ENCODE results near the gene OAS3. TPM values are rescaled to one million over a fixed set of nuclear protein-coding genes. Genes with fewer than 3 reads are reported as not detected.

OAS3 gene
- total RNA-seq, 1 experiment from 2014 or later, result 29.5 TPM

- Histone ChIP-seq H4K20me1 (ENCODE audit: insufficient read depth) (no peaks in the 10 kb centered on the region), H3K9ac (ENCODE audit: low read length) (no peak within 1 kb of the TSS), H3K4me2 (ENCODE audit: low read length) (peak within 1 kb of the TSS; percentile 44), H3K9me2 (ENCODE audit: insufficient read depth) (no peaks in the 10 kb centered on the region), H3K79me2 (ENCODE audit: insufficient read depth, low read length) (no peaks in the 10 kb centered on the region), H3K4me3 (replicated peaks in 1 of 2; ENCODE audit: low read depth in 1 of 2, low read length in 2 of 2) (no peak within 1 kb of the TSS; a peak in 2 of 4 replicates), H3K36me3 (ENCODE audit: control insufficient read depth in 1 of 2, insufficient read depth in 2 of 2, low read length in 2 of 2) (no peaks in the 10 kb centered on the region), H2AFZ (ENCODE audit: low read depth, low read length, poor library complexity, severe bottlenecking) (no peak within 1 kb of the TSS), H3K27ac (ENCODE audit: low read depth, low read length) (no peak within 1 kb of the TSS), H3K9me3 (ENCODE audit: control insufficient read depth in 1 of 2, insufficient read depth in 1 of 2, low read depth in 1 of 2, low read length in 2 of 2) (no peaks in the 10 kb centered on the region), H3K27me3 (ENCODE audit: insufficient read depth, low read length) (no peaks in the 10 kb centered on the region), H3K4me1 (ENCODE audit: control insufficient read depth in 1 of 2, insufficient read depth in 2 of 2, low read length in 2 of 2) (peaks cover 0 to 12% of the 10 kb centered on the region in 2 experiments; a peak in 1 of 4 replicates)
- CTCF ChIA-PET, result no interaction called here
- no peak for TF ChIP-seq SRF (IDR thresholded peaks at IDR 0.05; ENCODE audit: low read depth)
- peak; percentile 33 for TF ChIP-seq TCF7L2 (IDR thresholded peaks at IDR 0.05; ENCODE audit: borderline replicate concordance, extremely low read depth, insufficient read depth, insufficient read length)
- no TSS peak for BruUV-seq (replicated peaks)
- DNase-seq (ENCODE audit: low read depth, low spot score), result no peak
- POLR2A ChIA-PET, result no interaction called here
- intact Hi-C loops (cut with micrococcal nuclease), result no loop called here
- peak; percentile 40; the same call in 1 of the 2 replicates for ATAC-seq
- RAD21 ChIA-PET (ENCODE audit: low non-redundant PET in 1 of 2, low total read pairs in 2 of 2, uncharacterized antibody in 2 of 2, unreplicated experiment in 2 of 2), result no interaction called here
Observed at GRCh38 chr12:112906712-112907414, 31.4 kb upstream of the OAS3 start, which contains the start of gene OAS1. OAS1 (plus strand) TSS chr12:112906962; CDS start chr12:112907040, 78 bp downstream.

DNA sequence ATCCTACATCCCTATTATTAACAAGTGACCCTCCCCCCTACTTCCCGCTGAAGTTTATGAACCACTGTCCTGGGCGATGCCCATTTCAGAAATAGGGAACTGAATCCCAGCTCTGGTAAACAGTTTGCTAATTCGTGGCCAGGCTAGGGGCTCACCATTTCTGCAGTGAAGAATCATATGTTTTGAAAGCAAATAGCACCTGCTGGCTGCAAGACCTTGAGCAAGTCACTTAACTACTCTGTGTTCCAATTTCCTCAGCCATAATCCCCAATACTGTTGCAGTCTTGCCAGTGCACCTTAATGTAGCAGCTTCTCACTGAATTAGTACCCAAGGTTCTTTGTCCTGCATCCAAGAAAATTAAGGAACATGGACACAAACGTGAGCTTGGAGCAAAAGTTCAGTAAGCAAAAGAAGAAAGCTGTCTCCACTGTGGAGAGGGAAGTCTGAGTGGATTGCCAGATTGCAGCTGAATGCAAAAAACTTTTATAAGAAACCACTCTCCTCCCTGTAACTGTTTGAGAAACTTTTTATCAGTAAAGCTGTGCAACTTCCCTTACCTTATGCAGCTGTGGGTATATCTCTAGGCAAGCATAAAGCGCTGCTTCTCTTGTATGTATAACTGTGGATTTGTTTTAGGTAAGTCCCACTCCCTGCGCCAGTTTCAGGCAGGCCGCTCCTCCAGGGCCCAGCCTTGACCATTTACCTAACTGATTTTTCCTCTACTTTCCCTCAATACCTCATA, 30.7 kb upstream of the OAS3 start:
- H3K4me1 ChIP-seq (ENCODE audit: control insufficient read depth in 1 of 2, insufficient read depth in 2 of 2, low read length in 2 of 2), result peaks cover 0 to 12% of the 10 kb centered on the region in 2 experiments; a peak in 1 of 4 replicates
- RAD21 ChIA-PET (ENCODE audit: low non-redundant PET in 1 of 2, low total read pairs in 2 of 2, uncharacterized antibody in 2 of 2, unreplicated experiment in 2 of 2), result no interaction called here
- CTCF ChIA-PET, result no interaction called here
- no peak for DNase-seq (ENCODE audit: low read depth, low spot score)
- POLR2A ChIA-PET, result no interaction called here
- no peak for ATAC-seq
- H4K20me1 ChIP-seq (ENCODE audit: insufficient read depth), result no peaks in the 10 kb centered on the region
- H3K36me3 ChIP-seq (ENCODE audit: control insufficient read depth in 1 of 2, insufficient read depth in 2 of 2, low read length in 2 of 2), result no peaks in the 10 kb centered on the region
- no peak overlapping the region for H3K9ac ChIP-seq (ENCODE audit: low read length)
- no peak overlapping the region for H3K4me3 ChIP-seq (replicated peaks in 1 of 2; ENCODE audit: low read depth in 1 of 2, low read length in 2 of 2)
- H3K9me2 ChIP-seq (ENCODE audit: insufficient read depth), result no peaks in the 10 kb centered on the region
- H2AFZ ChIP-seq (ENCODE audit: low read depth, low read length, poor library complexity, severe bottlenecking), result no peak overlapping the region
- H3K4me2 ChIP-seq (ENCODE audit: low read length), result no peak overlapping the region; the same call in 1 of the 2 replicates
- no peaks in the 10 kb centered on the region; the same call in 1 of the 2 replicates for H3K27me3 ChIP-seq (ENCODE audit: insufficient read depth, low read length)
- H3K79me2 ChIP-seq (ENCODE audit: insufficient read depth, low read length), result no peaks in the 10 kb centered on the region
- no TSS peak for BruUV-seq (replicated peaks)
- H3K27ac ChIP-seq (ENCODE audit: low read depth, low read length), result no peak overlapping the region
- H3K9me3 ChIP-seq (ENCODE audit: control insufficient read depth in 1 of 2, insufficient read depth in 1 of 2, low read depth in 1 of 2, low read length in 2 of 2), result no peaks in the 10 kb centered on the region
- intact Hi-C loops (cut with micrococcal nuclease), result no loop called here
- TF ChIP-seq SRF (IDR thresholded peaks at IDR 0.05; ENCODE audit: low read depth) (no peak), JUND (IDR thresholded peaks at IDR 0.05) (no peak), EZH2 (IDR thresholded peaks at IDR 0.05) (no peak), EZH2phosphoT487 (IDR thresholded peaks at IDR 0.05; ENCODE audit: borderline replicate concordance) (no peak), POLR2A (IDR thresholded peaks at IDR 0.05; ENCODE audit: borderline replicate concordance, extremely low read depth, insufficient read depth, insufficient read length) (no peak), ELF1 (IDR thresholded peaks at IDR 0.05; ENCODE audit: borderline replicate concordance, low read depth) (no peak), ZNF274 (IDR thresholded peaks at IDR 0.05; ENCODE audit: low read depth, low read length) (no peak), RAD21 (IDR thresholded peaks at IDR 0.05; ENCODE audit: low read depth) (no peak), ATF3 (IDR thresholded peaks at IDR 0.05) (no peak), MAX (IDR thresholded peaks at IDR 0.05) (no peak), CBX3 (IDR thresholded peaks at IDR 0.05; ENCODE audit: low read depth) (no peak), TCF7L2 (IDR thresholded peaks at IDR 0.05; ENCODE audit: borderline replicate concordance, extremely low read depth, insufficient read depth, insufficient read length) (no peak), ZFX (IDR thresholded peaks at IDR 0.05) (no peak), CEBPB (IDR thresholded peaks at IDR 0.05; ENCODE audit: low read depth) (no peak)
- TF ChIP-seq, protein P1, sequence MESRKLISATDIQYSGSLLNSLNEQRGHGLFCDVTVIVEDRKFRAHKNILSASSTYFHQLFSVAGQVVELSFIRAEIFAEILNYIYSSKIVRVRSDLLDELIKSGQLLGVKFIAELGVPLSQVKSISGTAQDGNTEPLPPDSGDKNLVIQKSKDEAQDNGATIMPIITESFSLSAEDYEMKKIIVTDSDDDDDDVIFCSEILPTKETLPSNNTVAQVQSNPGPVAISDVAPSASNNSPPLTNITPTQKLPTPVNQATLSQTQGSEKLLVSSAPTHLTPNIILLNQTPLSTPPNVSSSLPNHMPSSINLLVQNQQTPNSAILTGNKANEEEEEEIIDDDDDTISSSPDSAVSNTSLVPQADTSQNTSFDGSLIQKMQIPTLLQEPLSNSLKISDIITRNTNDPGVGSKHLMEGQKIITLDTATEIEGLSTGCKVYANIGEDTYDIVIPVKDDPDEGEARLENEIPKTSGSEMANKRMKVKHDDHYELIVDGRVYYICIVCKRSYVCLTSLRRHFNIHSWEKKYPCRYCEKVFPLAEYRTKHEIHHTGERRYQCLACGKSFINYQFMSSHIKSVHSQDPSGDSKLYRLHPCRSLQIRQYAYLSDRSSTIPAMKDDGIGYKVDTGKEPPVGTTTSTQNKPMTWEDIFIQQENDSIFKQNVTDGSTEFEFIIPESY (IDR thresholded peaks at IDR 0.05; ENCODE audit: extremely low read depth, insufficient replicate concordance, low read length), result no peak
